ENCODE results near the gene GSAP. TPM values are rescaled to one million over a fixed set of nuclear protein-coding genes. Genes with fewer than 3 reads are reported as not detected.
A peak's percentile ranks its signal among the peaks of the same experiment; 100 is the strongest.

GSAP gene
- total RNA-seq, 1 donor from 2014 or later, result 9.9 TPM

GRCh38 chr7:77430927-77431326 is 14.8 kb upstream of the GSAP start:
- no peak overlapping the region for H3K4me3 Mint-ChIP-seq (ENCODE audit: low read depth)
- DNase-seq (ENCODE audit: low spot score, unreplicated experiment), result no peak
- no peaks in the 10 kb centered on the region for H3K9me3 Mint-ChIP-seq (ENCODE audit: low read depth)
- H3K27ac Mint-ChIP-seq, result no peak overlapping the region
- TF ChIP-seq, protein P1, sequence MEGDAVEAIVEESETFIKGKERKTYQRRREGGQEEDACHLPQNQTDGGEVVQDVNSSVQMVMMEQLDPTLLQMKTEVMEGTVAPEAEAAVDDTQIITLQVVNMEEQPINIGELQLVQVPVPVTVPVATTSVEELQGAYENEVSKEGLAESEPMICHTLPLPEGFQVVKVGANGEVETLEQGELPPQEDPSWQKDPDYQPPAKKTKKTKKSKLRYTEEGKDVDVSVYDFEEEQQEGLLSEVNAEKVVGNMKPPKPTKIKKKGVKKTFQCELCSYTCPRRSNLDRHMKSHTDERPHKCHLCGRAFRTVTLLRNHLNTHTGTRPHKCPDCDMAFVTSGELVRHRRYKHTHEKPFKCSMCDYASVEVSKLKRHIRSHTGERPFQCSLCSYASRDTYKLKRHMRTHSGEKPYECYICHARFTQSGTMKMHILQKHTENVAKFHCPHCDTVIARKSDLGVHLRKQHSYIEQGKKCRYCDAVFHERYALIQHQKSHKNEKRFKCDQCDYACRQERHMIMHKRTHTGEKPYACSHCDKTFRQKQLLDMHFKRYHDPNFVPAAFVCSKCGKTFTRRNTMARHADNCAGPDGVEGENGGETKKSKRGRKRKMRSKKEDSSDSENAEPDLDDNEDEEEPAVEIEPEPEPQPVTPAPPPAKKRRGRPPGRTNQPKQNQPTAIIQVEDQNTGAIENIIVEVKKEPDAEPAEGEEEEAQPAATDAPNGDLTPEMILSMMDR (IDR thresholded peaks at IDR 0.05; ENCODE audit: unreplicated experiment), result no peak
- no peaks in the 10 kb centered on the region for H3K36me3 Mint-ChIP-seq (ENCODE audit: insufficient read depth)
- H3K27me3 Mint-ChIP-seq, result no peaks in the 10 kb centered on the region
- peaks cover 15% of the 10 kb centered on the region for H3K4me1 Mint-ChIP-seq (ENCODE audit: low read depth)

DNA sequence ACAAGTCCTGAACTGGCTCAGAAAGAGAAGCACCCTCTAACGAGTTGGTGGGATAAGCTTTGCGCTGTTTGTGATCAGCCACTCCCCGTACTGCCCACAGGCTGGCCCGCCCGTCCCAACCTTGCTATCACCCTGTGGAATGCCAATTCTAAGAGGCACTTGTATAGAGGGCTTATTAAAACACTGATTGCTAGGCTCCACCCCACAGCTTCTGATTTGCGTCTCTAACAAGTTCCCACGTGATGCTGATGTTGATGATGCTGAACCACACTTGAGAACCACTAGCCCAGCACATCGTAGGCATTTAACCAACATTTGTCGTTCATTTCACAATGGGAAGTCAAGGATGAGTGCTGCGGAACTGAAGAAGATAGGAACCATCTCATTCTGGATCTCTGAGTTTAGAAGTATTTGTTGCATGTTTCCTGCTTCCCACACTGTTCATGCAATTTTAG is 12.7 kb upstream of the GSAP start:
- Mint-ChIP-seq H3K9me3 (ENCODE audit: low read depth) (no peaks in the 10 kb centered on the region), H3K4me3 (ENCODE audit: low read depth) (no peak overlapping the region), H3K27me3 (no peaks in the 10 kb centered on the region), H3K36me3 (ENCODE audit: insufficient read depth) (no peaks in the 10 kb centered on the region), H3K4me1 (ENCODE audit: low read depth) (peaks cover 24% of the 10 kb centered on the region), H3K27ac (no peak overlapping the region)
- TF ChIP-seq, protein P1 (IDR thresholded peaks at IDR 0.05; ENCODE audit: unreplicated experiment), result no peak
- DNase-seq (ENCODE audit: low spot score, unreplicated experiment), result no peak

DNA sequence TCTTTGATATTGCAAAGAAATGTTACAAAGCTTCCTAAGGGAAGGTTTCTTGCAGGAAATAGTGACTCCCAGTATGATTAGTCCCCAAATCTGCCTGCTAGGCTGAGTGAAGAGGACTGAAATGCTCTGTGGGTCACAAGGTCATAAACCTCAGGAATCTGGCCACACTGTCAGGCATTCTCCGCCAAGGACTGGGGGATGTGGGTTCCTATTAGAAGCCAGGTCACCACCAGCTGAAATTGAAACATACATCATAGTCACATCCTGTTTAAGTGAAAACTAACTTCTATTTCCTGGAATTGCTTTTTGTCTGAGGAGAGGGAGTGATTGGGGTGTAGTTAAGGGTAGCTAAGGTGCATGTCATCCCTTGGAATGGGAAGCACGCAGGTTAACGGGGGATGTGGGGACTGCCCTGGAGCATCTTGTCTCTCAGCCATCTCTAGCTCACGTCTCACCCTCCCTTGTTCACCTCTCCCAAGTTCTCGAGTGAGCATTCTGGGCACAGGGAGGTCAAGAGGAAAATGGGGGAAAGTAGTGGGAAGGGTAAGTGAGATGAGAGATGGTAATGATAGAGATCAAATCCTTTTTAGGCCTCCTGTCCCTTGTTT is 12.0 kb upstream of the GSAP start:
- no peak for DNase-seq (ENCODE audit: low spot score, unreplicated experiment)
- TF ChIP-seq, protein P1 (IDR thresholded peaks at IDR 0.05; ENCODE audit: unreplicated experiment), result no peak
- peaks cover 25% of the 10 kb centered on the region for H3K4me1 Mint-ChIP-seq (ENCODE audit: low read depth)
- H3K27ac Mint-ChIP-seq, result peak overlapping the region; percentile 7
- H3K4me3 Mint-ChIP-seq (ENCODE audit: low read depth), result no peak overlapping the region
- no peaks in the 10 kb centered on the region for H3K9me3 Mint-ChIP-seq (ENCODE audit: low read depth)
- H3K36me3 Mint-ChIP-seq (ENCODE audit: insufficient read depth), result no peaks in the 10 kb centered on the region
- H3K27me3 Mint-ChIP-seq, result no peaks in the 10 kb centered on the region

- Mint-ChIP-seq H3K4me3 (ENCODE audit: low read depth) (no peak overlapping the region), H3K36me3 (ENCODE audit: insufficient read depth) (no peaks in the 10 kb centered on the region), H3K9me3 (ENCODE audit: low read depth) (no peaks in the 10 kb centered on the region), H3K27me3 (no peaks in the 10 kb centered on the region), H3K4me1 (ENCODE audit: low read depth) (peaks cover 33% of the 10 kb centered on the region), H3K27ac (peak overlapping the region; percentile 56)
- no peak for DNase-seq (ENCODE audit: low spot score, unreplicated experiment)
- TF ChIP-seq, protein P1 (IDR thresholded peaks at IDR 0.05; ENCODE audit: unreplicated experiment), result no peak
These were observed 10.4 kb upstream of the GSAP start for GRCh38 chr7:77426521-77427051.

DNA sequence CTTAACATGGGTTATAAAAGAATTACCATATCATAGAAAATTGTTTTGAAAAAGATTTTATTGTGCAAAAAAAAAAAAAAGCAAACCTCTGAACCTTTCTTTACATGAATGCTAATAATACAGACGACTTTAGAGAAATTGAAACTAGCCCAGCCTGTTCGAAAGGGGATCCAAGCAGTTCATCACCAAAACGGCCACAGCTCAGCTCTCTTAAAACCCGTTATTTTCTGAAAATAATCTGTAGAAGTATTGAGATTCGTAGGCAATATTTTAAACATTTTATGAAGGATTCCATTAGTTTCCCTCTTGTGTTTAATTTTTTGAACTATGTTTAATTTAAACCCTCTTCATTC is 9.9 kb upstream of the GSAP start:
- TF ChIP-seq, protein P1 (IDR thresholded peaks at IDR 0.05; ENCODE audit: unreplicated experiment), result no peak
- Mint-ChIP-seq H3K4me1 (ENCODE audit: low read depth) (peaks cover 34% of the 10 kb centered on the region), H3K9me3 (ENCODE audit: low read depth) (no peaks in the 10 kb centered on the region)

More for the DNA sequence above, 9.9 kb upstream of the GSAP start:
- Mint-ChIP-seq H3K4me3 (ENCODE audit: low read depth) (no peak overlapping the region), H3K36me3 (ENCODE audit: insufficient read depth) (no peaks in the 10 kb centered on the region), H3K27me3 (no peaks in the 10 kb centered on the region), H3K27ac (no peak overlapping the region)
- DNase-seq (ENCODE audit: low spot score, unreplicated experiment), result no peak

All from progenitor cell of endocrine pancreas (in vitro differentiated cells).